Activated CD8-positive, alpha-beta memory T cell treated with anti-CD3 and anti-CD28 coated beads for 1 hour (primary cell): ENCODE measurements around the gene KCNN4.
A peak's percentile ranks its signal among the peaks of the same experiment; 100 is the strongest.
"Not testable (repeated sequence)": the region's sequence is repeated elsewhere in the genome, so short reads cannot be mapped to it uniquely, and the experiment has no call there.

Source experiments
- DNase-seq, 2 donors: peaks; one replicate each; pipeline ENCODE4 v3.0.0-alpha.2; 2020; ENCODE audit warnings: low read depth in 1 of 2; ENCODE audit errors: extremely low read depth in 1 of 2

KCNN4 gene

DNA sequence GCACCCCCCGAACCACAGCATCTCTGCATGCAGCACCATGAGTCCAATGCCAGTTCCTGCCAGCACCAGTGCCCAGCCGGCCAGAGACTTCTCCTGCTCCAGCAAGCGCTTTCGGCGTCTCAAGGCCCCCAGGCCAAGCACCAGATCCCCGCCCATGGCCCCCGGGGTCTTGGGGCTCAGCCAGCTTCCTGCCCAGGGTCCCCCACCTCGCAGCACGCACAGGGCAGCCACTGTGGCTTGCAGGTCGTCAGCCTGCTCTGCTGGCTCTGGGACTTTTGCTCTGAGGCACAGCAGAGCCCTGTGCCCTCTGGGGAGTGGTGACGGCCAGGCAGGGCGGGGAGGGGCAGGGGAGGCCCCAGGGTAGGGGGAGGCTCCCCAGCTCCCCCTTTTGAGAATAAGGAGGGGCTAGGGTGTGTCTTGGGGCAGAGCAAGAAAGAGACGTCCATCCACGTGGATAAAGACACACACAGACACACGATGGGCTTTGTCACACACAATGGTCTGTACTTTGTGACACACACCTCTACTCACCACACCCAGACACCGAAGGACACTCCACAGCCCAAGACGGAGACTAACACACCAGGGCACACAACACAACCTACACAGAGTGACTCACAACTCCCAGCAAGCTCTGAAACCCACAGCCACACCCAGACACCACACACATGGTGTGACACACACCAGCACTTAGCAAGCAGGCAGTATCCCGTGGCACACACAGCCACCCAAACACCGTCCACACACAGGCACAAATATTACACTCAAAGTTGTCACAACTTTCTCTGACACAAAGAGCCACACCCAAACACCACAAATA, at the start of gene KCNN4:
Gene KCNN4, minus strand, starts transcription at position 268 of the 820 bp plus-strand sequence. Its CDS starts 112 bp downstream, at position 156.
- DNase-seq, result peak in 1 of 2 donors; percentile 39

DNA sequence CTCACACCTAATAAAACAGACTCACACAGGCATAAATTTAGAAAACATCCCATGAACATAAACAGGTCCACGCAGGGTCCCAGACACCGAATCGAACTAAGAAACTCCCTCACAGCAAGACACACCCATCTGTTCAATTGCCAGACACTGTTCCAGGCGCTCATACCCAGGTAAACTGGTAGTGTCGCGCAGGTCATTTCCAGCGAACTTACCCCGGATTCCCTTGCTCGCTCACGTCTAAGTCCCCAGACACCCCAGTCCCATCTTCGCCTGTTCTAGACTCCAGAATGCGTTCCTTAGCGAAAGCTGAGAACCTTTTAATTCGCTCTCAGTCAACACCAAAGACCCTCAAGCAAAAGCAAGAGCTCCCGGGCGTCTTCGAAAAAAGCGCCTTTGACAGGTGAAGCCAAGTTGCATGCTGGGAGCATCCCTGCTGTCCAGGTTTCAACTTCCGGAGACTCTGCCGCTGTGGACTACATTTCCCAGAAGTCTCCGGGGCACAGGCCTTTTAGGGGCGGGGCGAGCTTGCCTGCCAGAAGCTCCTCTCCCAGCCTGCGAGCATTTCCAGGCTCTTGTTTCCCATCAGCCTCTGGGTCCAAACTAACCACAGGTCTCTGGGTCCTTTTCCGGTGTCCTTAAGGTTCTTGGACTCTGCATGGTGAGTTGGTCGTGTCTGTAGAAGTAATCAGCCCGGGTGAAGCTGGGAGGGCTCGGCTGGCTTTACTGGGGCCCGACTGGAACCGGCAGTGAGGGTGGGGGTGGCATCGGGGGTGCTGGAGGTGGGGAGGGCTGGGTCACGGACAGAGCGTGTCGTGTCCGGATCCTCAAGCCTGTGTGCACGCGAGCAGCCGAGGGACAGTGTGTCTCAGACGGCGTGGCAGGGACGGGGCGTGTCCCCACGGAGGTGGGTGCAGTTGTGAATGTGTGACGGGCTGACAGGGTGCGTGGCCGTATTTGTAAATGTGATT, 46.3 kb upstream of the KCNN4 start, which contains the start of gene ZNF283:
Gene ZNF283, plus strand, starts transcription at position 535 of the 968 bp plus-strand sequence. CDS start 6,184 bp downstream, outside the sequence.
- peak; percentile 57 to 71 for DNase-seq

DNA sequence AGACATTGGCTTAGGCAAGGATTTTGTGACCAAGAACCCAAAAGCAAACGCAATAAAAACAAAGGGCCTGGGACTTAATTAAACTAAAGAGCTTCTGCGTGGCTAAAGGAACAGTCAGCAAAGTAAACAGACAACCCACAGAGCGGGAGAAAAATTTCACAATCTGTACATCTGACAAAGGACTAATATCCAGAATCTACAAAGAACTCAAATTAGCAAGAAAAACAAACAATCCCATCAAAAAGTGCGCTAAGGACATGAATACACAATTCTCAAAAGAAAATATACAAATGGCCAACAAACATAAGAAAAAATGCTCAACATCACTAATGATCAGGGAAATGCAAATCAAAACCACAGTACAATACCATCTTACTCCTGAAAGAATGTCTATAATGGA, 43.8 kb upstream of the KCNN4 start:
- DNase-seq, result not testable (repeated sequence)

DNA sequence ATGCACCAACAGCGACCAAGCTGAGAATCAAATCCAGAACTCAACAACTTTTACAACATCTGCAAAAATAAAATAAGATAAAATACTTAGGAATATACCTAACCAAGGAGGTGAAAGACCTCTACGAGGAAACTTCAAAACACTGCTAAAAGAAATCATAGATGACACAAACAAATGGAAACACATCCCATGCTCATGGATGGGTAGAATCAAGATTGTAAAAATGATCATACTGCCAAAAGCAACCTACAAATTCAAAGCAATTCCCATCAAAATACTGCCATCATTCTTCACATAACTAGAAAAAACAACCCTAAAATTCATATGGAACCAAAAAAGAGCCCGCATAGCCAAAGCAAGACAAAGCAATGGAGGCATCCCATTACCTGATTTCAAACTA, 43.1 kb upstream of the KCNN4 start:
- DNase-seq, result not testable (repeated sequence)

DNA sequence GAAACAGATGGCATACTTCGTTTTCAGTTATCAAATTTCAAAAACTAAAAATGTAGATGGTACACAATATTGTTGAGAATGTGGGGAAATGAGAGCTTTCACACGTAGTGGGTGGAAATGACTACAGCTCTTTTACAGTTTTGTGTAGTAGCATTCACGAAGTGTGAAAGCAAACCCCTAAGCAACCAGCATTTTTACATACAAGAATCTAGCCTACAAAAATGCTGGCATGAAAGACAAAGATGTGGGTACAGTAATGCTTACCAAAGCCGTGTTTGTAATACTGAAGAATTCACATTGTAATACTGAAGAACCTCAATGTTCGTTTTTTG, 40.1 kb upstream of the KCNN4 start:
- no peak for DNase-seq

DNA sequence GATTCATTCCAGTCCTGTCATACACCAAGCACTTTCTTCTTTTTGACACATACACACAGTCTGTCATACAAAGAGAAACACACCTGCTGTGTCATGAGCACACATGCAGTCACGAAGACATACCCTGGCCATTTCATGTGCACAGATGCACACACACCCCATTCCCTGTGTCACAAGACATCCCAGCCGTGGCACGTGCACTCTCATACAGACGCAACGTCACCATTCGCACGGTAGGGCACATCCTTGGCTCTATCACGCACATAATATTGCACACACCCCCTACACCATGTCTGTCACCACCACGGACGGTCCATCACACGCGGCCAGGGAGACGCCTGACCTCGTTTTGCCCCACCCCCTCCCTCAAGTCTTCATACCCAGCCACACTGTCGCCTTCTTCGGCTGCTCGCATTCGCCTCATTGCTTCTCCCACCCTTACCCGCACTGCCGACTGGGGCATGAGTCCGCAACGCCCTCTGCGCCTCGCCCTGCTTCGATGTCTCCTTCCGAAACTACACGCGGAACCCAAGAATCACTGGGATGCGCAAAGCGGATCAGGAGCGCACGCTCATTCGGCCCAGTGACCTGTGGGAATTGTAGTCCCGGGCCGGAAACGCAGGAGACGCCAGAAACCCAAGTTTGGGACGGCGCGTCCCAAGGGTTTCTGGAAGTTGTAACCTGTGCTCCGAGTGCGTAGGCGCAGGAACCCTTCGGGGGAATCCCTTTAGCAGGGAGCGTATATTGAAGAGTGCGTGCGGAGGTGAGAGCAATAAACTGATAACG, 39.5 kb upstream of the KCNN4 start:
- DNase-seq, result no peak

DNA sequence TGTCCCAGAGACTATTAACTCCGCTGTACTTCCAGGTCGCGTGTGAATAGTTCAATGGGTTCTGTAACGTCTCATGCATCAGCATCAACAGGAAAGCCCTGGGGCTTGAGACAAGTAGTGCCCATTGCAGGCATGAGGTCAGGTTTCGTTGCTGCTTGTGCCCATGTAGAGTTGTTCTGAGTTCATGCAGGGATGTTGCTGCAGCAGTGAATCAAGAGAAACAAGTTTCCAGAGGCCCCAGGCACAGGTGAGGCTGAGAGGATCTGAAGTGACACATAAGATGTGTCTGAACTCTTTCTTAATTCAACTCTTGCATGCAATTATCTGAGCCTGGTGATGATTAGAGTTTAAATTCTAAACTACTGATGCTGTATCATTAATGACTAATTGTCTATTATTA, 37.7 kb upstream of the KCNN4 start:
- no peak for DNase-seq

DNA sequence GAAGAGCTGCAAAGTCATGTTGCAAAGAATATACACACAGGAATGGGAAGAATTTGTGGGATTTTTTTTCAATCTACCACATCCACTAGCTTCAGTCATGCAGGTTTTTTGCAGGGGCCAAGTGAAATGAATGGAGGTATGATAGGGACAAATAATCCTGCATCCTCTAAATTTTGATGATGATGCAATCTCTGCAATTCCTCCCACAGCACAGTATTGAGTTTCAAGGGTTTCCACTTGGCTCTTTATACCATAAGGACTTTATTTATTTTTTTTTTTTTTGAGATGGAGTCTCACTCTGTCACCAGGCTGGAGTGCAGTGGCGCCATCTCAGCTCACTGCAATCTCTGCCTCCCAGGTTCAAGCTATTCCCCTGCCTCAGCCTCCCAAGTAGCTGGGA, 36.7 kb upstream of the KCNN4 start:
- DNase-seq, result not testable (repeated sequence)

DNA sequence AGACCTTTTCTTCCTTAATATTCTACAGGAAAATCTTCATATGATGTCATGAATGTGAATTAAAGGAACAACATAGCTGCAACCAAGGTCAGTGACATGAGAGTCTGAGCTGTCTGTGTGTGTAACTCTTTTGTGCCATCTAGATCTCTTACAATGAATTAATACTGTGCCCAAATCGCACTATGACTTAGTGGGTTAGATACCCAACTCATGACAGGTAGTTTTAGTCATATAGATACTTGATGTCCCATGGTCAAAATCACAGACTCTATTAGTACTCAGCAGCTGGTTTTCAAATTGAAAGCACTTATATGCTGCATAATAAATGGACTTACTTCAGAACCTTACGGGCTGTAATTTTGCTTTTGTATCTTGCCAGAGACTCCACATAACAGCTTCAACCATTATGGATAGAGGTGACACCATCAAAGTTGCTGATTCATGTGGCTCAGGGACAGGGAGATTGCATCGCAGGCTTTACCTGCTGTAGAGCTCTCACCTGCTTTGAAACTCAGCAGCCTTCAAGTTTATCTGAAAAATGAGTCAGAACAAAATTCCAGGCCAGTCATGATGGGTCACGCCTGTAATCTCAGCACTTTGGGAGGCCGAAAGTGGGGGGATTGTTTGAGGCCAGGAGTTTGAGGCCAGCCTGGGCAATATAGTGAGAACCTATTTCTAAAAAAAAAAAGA, 34.0 kb upstream of the KCNN4 start:
- no peak for DNase-seq

DNA sequence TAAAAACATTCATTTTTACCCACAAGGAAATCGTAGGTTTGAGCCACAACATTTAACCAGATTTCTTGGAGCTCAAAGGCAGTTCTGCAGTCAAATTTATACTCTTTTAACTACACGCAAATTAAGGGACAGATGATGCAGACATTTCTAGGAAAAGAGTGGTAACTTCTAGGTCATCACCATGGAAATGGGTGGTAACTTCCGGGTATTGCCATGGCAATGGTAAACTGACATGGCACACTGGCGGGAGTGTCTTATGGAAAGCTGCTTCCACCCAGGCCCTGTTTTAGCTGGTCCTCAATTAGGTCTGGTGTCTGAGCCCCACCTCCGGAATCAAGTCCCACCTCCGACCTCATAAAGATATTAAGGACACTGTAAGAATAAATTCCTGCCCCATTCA, 31.9 kb upstream of the KCNN4 start:
- DNase-seq, result no peak

DNA sequence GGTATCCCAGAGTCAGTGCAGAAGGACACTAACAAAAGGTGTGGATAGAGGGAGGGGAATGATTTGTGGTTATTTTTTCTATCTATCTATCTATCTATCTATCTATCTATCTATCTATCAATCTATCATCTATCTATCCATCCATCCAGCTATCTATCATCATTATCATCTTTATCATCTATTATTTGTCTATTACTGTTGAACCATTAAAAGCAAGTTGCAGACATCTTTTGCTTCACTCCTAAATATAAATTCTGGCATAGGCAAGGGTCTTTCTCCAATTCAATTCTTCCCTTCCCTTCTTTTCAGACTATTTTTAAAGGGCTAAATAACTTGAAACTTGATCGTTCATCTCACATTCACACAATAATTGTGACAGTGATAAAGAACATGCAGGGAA, 31.5 kb upstream of the KCNN4 start:
- no peak for DNase-seq

DNA sequence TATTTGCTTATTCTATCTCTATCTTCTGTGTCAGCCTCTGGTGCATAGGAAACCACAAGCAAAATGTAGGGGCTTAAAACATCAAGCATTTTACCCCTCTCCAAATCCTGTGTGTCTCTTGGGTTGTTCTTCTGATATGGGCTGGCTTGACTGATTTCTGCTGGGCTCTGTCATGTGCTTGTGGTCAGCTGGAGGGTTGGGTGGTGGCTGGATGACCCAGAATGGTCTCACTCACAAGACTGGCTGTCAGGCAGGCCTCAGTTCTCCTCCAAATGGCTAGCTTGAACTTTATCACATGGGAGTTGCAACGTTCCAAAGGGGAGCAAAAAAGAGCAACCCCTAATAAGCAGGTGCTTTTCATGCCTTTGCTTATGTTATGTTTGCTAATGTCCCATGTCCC, 31.1 kb upstream of the KCNN4 start:
- DNase-seq, result no peak

DNA sequence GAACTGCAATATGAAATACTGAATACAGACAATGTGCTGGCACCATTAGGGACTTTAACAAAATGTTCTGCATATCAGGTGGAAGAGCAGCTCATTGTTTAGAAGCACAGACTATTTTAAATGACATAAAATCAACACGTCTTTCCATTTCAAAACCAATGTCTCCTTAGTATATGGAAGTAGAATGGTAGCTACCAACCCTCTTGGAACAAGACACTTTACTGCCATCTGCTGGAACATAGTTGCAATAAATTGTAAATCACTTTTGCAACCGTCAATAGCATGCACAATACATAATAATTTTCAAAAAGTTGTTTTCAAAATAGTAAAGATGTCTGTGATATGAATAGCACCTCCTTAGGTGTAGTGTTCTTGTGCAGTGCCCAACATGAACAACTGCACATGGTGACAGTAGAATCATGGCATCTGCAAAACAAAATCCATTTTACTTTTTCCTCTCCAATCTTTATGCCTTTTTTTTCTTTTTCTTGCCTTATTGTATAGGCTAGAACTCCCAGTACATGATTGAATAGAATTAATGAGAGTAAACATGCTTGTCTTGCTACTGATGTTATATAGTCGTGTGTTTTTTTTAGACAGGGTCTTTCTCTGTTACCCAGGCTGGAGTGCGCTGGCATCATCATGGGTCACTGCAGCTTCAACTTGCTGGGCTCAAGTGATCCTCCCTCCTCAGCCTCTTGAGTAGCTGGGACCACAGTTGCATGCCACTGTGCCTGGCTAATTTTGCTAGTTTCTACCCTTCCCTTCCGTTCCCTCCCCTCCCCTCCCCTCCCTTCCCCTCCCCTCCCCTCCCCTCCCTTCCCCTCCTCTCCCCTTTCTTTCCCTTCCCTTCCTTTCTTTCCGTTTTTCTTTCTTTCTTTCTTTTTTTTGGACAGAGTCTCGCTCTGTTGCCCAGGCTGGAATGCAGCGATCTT, 29.3 kb upstream of the KCNN4 start:
- no peak for DNase-seq

DNA sequence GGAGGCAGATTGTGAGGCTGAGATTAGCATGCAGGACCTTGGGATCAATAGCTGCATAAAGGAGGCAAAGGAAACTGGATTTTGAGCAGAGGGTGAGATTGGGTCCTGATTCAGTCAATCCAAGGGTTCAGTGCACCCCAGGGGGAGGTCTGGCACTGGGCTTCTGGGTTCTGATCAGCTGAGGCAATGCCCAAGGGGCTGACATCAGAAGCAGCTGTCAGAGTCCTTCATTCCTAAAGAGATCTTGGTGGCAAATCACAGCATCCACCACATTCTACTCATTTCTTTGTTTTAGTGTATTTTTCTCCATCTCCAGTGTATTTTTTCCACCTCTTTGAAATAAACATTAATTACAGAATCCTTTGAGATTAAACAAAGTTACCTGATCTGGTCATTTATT, 26.9 kb upstream of the KCNN4 start:
- no peak for DNase-seq

DNA sequence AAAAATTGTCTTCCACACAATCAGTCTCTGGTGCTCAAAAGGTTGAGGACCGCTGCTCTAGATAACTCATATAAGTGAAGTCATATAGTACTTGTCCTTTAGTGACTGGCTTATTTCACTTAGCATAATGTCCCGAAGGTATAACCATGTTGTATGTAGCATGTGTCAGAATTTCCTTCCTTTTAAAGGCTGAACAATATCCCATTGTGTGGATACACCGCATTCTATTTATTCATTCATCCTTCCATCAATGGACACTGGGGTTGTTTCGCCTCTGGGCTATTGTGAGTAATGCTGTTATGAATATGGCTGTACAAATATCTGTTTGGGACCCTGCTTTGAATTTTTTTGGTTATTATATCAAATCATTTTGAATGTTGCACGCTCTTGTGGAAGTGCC, 26.1 kb upstream of the KCNN4 start:
- DNase-seq, result no peak

DNA sequence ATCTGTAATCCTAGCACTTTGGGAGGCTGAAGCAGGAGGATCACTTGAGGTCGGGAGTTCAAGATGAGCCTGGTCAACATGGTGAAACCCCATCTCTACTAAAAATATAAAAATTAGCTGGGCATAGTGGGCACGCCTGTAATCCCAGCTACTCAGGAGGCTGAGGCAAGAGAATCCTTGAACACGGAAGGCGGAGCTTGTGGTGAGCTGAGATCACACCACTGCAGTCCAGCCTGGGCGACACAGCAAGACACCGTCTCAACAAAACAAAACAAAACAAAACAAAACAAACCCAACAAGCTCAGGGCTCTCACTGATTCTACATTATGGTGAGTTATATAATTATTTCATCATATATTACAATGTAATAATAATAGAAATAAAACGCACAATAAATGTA, 25.6 kb upstream of the KCNN4 start:
- DNase-seq, result not testable (repeated sequence)

DNA sequence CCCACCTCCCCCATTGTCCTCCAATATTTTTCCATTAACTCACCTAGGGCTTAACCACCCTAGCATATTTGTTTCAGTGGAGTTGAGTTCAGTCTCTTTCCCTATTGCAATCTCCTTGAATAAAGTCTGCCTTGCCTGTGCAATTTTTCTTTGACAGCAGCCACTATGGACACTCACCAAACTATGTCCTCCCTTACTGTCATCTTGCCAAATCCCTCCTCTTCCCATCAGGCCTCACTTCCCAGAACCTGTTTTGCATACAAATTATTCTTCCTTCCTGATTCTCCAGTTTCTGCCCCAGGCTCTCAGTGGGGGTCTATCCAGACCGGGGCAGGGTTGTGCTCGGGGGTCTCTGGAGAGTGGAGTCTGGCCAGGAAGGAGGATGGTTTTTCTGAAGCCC, 23.7 kb upstream of the KCNN4 start:
- no peak for DNase-seq

DNA sequence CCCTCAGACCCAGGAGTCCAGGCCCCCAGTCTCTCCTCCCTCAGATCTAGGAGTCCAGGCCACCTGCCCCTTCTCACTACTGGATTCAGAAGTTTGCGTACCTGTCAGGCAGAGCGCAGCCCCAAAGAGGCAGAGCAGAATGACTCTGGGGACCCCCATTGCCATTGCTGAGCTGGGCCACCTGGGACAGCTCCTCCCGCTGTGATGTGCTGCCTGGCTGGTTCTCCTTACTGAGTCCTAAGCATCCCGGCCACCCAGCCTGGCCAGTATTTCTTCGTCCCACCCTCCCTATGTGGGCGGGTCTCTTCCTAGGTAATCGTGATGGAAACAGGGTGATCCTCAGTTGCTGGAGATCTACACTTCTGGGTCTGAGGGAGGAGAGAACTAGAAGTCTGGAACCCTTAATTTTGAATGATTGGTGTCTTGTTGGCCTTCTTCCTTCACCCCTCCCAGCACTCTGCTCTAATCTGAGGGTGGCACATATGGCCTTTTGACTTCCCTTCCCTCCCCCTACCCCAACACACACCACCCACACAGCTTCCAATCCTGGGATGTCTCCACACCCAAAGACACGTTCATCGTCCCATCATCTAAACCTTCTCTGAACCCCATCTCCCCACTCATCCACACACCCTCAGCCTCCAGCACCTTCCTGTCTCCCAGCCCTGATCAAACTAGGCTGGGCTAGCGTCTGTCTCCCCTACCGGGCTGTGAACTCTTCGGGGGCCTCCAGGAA, 21.6 kb upstream of the KCNN4 start, which contains the start of gene LYPD5:
Gene LYPD5, minus strand, starts transcription at position 232 of the 736 bp plus-strand sequence. Its CDS starts 67 bp downstream, at position 165.
- DNase-seq, result no peak
